Measurements from ENCODE around the gene EML6. TPM values are rescaled to one million over a fixed set of nuclear protein-coding genes. Genes with fewer than 3 reads are reported as not detected.
A peak's percentile ranks its signal among the peaks of the same experiment; 100 is the strongest.

Gene EML6
- polyA plus RNA-seq, 2 of the 4 experiments (the other 2 are of a cell fraction), result 1.4 to 1.5 TPM

DNA sequence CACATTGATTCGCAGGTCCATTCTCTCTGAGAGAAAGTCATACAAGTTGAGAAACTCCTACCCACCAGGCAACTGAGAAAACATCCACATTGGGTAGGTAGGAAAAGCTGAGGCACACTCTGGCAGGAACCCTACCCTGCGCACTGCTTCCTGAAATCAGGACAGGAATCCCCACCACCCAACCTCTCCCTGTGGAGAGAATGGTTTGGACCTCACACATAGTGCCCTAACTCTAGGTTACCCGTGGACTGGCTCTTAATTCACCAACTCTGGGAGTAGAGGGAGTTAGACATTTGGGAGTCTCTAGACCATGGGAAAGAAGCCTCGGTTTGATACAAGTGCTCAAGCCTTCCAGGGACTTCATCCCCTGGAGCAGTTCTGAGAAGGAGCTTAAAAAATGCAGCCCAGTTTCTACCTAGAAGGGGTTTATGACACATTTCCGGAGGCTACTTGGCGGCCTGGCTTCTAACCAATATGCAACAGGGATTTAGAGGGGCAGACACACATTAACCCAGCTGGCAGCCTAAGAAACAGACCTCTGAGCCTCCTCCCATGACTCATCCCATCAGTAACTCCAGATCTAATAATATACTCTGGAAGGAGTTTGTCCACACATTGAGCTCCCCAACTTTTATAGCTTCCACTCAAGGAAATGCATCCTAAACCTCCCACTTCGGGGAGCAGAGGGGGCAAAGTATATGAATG is 136.7 kb downstream of the EML6 start:
- H3K27ac ChIP-seq, result peak overlapping the region; percentile 17 to 81; a peak in 4 of 6 replicates
- FAIRE-seq, result no peak
- peak overlapping the region; percentile 33 for H3K4me2 ChIP-seq
- CTCF ChIA-PET, result interaction anchor here (1.1 to 1.7 kb wide), 8 partner anchors 10 to 315 kb away, joined by 3 to 11 read pairs (median 4); no protein-coding TSS in a partner anchor
- peak; percentile 45 to 55 for DNase-seq (ENCODE audit: low read depth in 1 of 2, low spot score in 1 of 2)
- POLR2A ChIA-PET, result no interaction called here
- no peak overlapping the region for H3K4me3 ChIP-seq
- ATAC-seq, result peak; percentile 67 to 87
- 40% methylated on average over 7 of the region's 7 CpGs for WGBS (ENCODE audit: missing lambda C conversion rate)
- peaks cover 32% of the 10 kb centered on the region for H3K4me1 ChIP-seq
- TF ChIP-seq HDAC2 (IDR thresholded peaks at IDR 0.05) (no peak), NFE2L2 (conservative IDR thresholded peaks at IDR 0.05; ENCODE audit: low read length) (no peak), FOSL2 (IDR thresholded peaks at IDR 0.05) (peak; percentile 54; the same call in 1 of the 2 replicates), FOSL2 (CRISPR knock-in tag; IDR thresholded peaks at IDR 0.05) (peak; percentile 33; the same call in 1 of the 2 replicates)
- TF ChIP-seq, protein P1, sequence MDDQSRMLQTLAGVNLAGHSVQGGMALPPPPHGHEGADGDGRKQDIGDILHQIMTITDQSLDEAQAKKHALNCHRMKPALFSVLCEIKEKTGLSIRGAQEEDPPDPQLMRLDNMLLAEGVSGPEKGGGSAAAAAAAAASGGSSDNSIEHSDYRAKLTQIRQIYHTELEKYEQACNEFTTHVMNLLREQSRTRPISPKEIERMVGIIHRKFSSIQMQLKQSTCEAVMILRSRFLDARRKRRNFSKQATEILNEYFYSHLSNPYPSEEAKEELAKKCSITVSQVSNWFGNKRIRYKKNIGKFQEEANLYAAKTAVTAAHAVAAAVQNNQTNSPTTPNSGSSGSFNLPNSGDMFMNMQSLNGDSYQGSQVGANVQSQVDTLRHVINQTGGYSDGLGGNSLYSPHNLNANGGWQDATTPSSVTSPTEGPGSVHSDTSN (IDR thresholded peaks at IDR 0.05), result no peak
- H3K9me3 ChIP-seq, result no peaks in the 10 kb centered on the region

DNA sequence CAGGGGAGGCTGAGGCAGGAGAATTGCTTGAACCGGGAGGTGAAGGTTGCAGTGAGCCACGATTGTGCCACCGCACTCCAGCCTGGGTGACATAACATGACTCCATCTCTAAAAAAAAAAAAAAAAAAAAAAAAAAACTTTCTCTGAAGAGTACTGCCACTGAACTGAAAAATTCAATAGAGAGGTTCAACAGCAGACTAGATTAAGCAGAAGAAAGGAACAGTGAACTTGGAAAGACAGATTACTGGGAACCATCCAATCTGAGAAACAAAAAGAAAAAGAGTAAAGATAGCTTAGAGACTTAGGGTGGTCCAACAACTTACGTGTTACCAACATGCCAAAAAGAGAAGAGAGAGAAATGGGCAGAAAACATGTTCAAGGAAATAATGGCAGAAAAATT is 138.8 kb downstream of the EML6 start:
- FAIRE-seq (no peak), ATAC-seq (no peak), DNase-seq (ENCODE audit: low read depth in 1 of 2, low spot score in 1 of 2) (no peak)
- Histone ChIP-seq H3K4me1 (peaks cover 32% of the 10 kb centered on the region), H3K9me3 (no peaks in the 10 kb centered on the region), H3K27ac (no peak overlapping the region), H3K4me2 (no peak overlapping the region), H3K4me3 (no peak overlapping the region)
- ChIA-PET POLR2A (no interaction called here), CTCF (interaction anchor here (0.6 to 2.6 kb wide), 4 partner anchors 12 to 23 kb away, joined by 3 to 7 read pairs (median 4); no protein-coding TSS in a partner anchor)
- TF ChIP-seq GATA3 (IDR thresholded peaks at IDR 0.05; ENCODE audit: borderline replicate concordance) (no peak), FOSL2 (IDR thresholded peaks at IDR 0.05) (no peak), FOSL2 (CRISPR knock-in tag; IDR thresholded peaks at IDR 0.05) (no peak), ZFP36 (IDR thresholded peaks at IDR 0.05; ENCODE audit: borderline replicate concordance, partially characterized antibody) (no peak), JUNB (IDR thresholded peaks at IDR 0.05) (no peak), CHD2 (IDR thresholded peaks at IDR 0.05; ENCODE audit: low read length, partially characterized antibody) (no peak), SREBF2 (IDR thresholded peaks at IDR 0.05) (no peak)
- TF ChIP-seq, protein P2, sequence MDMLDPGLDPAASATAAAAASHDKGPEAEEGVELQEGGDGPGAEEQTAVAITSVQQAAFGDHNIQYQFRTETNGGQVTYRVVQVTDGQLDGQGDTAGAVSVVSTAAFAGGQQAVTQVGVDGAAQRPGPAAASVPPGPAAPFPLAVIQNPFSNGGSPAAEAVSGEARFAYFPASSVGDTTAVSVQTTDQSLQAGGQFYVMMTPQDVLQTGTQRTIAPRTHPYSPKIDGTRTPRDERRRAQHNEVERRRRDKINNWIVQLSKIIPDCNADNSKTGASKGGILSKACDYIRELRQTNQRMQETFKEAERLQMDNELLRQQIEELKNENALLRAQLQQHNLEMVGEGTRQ (IDR thresholded peaks at IDR 0.05), result no peak
- TF ChIP-seq, protein P3, sequence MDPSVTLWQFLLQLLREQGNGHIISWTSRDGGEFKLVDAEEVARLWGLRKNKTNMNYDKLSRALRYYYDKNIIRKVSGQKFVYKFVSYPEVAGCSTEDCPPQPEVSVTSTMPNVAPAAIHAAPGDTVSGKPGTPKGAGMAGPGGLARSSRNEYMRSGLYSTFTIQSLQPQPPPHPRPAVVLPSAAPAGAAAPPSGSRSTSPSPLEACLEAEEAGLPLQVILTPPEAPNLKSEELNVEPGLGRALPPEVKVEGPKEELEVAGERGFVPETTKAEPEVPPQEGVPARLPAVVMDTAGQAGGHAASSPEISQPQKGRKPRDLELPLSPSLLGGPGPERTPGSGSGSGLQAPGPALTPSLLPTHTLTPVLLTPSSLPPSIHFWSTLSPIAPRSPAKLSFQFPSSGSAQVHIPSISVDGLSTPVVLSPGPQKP (IDR thresholded peaks at IDR 0.05; ENCODE audit: low read depth, low read length), result no peak
- TF ChIP-seq, protein P4, sequence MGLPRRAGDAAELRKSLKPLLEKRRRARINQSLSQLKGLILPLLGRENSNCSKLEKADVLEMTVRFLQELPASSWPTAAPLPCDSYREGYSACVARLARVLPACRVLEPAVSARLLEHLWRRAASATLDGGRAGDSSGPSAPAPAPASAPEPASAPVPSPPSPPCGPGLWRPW (IDR thresholded peaks at IDR 0.05), result no peak
- 89% methylated on average over 4 of the region's 4 CpGs for WGBS (ENCODE audit: missing lambda C conversion rate)

DNA sequence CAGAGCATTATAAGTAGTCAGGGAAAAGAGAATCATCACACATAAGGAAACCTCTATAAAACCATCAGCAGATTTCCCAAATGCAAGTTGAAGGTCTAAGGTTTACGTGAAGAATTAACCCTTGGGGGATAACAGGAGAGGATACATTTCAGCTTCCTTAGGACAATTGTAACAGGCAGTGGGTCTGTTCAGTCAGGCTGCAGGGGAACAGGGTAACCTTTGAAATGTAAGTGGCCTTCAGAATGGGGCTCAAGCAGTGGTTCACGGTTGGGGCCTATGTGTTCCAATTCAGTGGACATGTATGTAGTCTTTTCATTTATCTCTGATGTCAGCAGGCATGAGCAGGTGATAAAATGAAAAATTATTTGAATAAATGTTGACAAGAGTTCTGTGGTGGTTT is 139.3 kb downstream of the EML6 start:
- TF ChIP-seq HEYL (CRISPR knock-in tag; IDR thresholded peaks at IDR 0.05) (no peak), RARB (CRISPR knock-in tag; IDR thresholded peaks at IDR 0.05) (no peak)
- ATAC-seq (no peak), DNase-seq (ENCODE audit: low read depth in 1 of 2, low spot score in 1 of 2) (no peak), FAIRE-seq (no peak)
- no peaks in the 10 kb centered on the region for H3K9me3 ChIP-seq
- no peak overlapping the region for H3K4me2 ChIP-seq
- ChIA-PET CTCF (interaction anchor here (0.6 to 2.6 kb wide), 4 partner anchors 13 to 305 kb away, joined by 3 to 7 read pairs (median 4); no protein-coding TSS in a partner anchor), POLR2A (no interaction called here)
- 86% methylated on average over 2 of the region's 2 CpGs for WGBS (ENCODE audit: missing lambda C conversion rate)
- no peak overlapping the region for H3K4me3 ChIP-seq
- no peak overlapping the region for H3K27ac ChIP-seq
- peaks cover 30% of the 10 kb centered on the region for H3K4me1 ChIP-seq

DNA sequence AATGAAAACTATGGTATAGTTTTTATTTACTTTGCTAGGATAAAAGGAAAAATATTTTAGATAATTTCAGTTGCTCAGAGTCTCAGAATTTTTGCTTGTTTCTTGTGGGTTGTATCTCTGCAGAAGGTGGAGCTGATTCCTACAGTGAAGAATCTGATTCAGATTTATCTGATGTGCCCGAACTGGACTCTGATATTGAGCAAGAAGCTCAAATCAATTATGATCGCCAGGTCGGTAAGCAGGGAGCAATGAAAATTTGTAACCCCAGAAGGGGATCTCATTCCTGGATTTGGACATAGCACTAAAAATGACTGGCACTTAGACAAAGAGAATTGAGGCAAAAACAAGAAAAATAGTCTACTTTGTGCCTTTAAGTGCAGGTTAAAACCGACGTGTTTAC is 140.2 kb downstream of the EML6 start:
- Histone ChIP-seq H3K27ac (no peak overlapping the region), H3K9me3 (no peaks in the 10 kb centered on the region), H3K4me1 (peaks cover 21% of the 10 kb centered on the region), H3K4me3 (no peak overlapping the region), H3K4me2 (no peak overlapping the region)
- ATAC-seq, result no peak
- no peak for FAIRE-seq
- WGBS (ENCODE audit: missing lambda C conversion rate), result 76% methylated on average over 5 of the region's 5 CpGs
- no peak for DNase-seq (ENCODE audit: low read depth in 1 of 2, low spot score in 1 of 2)
- POLR2A ChIA-PET, result no interaction called here
- CTCF ChIA-PET, result interaction anchor here (1.5 to 2.6 kb wide), 3 partner anchors 20 to 304 kb away, joined by 3 to 7 read pairs (median 4); no protein-coding TSS in a partner anchor
- no peak for TF ChIP-seq TFCP2L1 (CRISPR knock-in tag; IDR thresholded peaks at IDR 0.05)
- TF ChIP-seq, protein P4 (IDR thresholded peaks at IDR 0.05), result no peak
- TF ChIP-seq MAFK (IDR thresholded peaks at IDR 0.05; ENCODE audit: partially characterized antibody), result no peak
- TF ChIP-seq, protein P5, sequence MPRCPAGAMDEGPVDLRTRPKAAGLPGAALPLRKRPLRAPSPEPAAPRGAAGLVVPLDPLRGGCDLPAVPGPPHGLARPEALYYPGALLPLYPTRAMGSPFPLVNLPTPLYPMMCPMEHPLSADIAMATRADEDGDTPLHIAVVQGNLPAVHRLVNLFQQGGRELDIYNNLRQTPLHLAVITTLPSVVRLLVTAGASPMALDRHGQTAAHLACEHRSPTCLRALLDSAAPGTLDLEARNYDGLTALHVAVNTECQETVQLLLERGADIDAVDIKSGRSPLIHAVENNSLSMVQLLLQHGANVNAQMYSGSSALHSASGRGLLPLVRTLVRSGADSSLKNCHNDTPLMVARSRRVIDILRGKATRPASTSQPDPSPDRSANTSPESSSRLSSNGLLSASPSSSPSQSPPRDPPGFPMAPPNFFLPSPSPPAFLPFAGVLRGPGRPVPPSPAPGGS (IDR thresholded peaks at IDR 0.05), result no peak
- no peak for TF ChIP-seq HDAC2 (IDR thresholded peaks at IDR 0.05)
- no peak for TF ChIP-seq POLR2AphosphoS2 (conservative IDR thresholded peaks at IDR 0.05; ENCODE audit: low read length)
- no peak for TF ChIP-seq HOXB5 (CRISPR knock-in tag; IDR thresholded peaks at IDR 0.05)
- TF ChIP-seq ZC3H11A (IDR thresholded peaks at IDR 0.05), result no peak
- no peak for TF ChIP-seq CBX8 (IDR thresholded peaks at IDR 0.05)
- no peak for TF ChIP-seq RFX5 (IDR thresholded peaks at IDR 0.05)
- no peak for TF ChIP-seq FOSL2 (IDR thresholded peaks at IDR 0.05)
- no peak for TF ChIP-seq FOSL2 (CRISPR knock-in tag; IDR thresholded peaks at IDR 0.05)
- no peak for TF ChIP-seq MYC (IDR thresholded peaks at IDR 0.05; ENCODE audit: borderline replicate concordance, low read length)
- TF ChIP-seq KDM5A (IDR thresholded peaks at IDR 0.05), result no peak

Data from A549 (cell line).